ENCODE measurements around the gene KCNIP4.

- TF ChIP-seq MYC (IDR thresholded peaks at IDR 0.05; ENCODE audit: low read depth, low read length) (no peak), POLR2A (IDR thresholded peaks at IDR 0.05; ENCODE audit: low read depth, low read length) (no peak), CTCF (IDR thresholded peaks at IDR 0.05; ENCODE audit: extremely low read depth in 1 of 2, insufficient read depth in 1 of 2, low read depth in 1 of 2, low read length in 2 of 2) (no peak), MAX (IDR thresholded peaks at IDR 0.05; ENCODE audit: insufficient read depth, insufficient read length) (no peak), EZH2 (IDR thresholded peaks at IDR 0.05; ENCODE audit: borderline replicate concordance, low read depth, low read length, severe bottlenecking) (no peak), POLR2AphosphoS5 (IDR thresholded peaks at IDR 0.05; ENCODE audit: insufficient read depth, low read depth, low read length) (no peak), GATA2 (IDR thresholded peaks at IDR 0.05; ENCODE audit: insufficient read depth, insufficient read length, low read depth, low read length) (no peak), FOS (IDR thresholded peaks at IDR 0.05; ENCODE audit: borderline replicate concordance, insufficient read depth, low read length) (no peak)
Observed at GRCh38 chr4:21248331-21248730, 700.2 kb downstream of the KCNIP4 start.

All from endothelial cell of umbilical vein (primary cell).